ENCODE data around the gene AGPAT2.

- TF ChIP-seq CTCF (IDR thresholded peaks at IDR 0.05) (no peak), ZNF121 (CRISPR knock-in tag; IDR thresholded peaks at IDR 0.05) (no peak)
Measured at GRCh38 chr9:136700959-136701667, 13.9 kb upstream of the AGPAT2 start.

Data from WTC11 (cell line).